ENCODE measurements around the gene LIN28A. TPM values are rescaled to one million over a fixed set of nuclear protein-coding genes. Genes with fewer than 3 reads are reported as not detected.

LIN28A gene
- total and polyA plus RNA-seq, 10 of the 15 experiments (the other 5 are each of a cell fraction or from before 2014, with no cell fraction given): 0.13 to 0.59 (median 0.30) TPM; not detected in 7

DNA sequence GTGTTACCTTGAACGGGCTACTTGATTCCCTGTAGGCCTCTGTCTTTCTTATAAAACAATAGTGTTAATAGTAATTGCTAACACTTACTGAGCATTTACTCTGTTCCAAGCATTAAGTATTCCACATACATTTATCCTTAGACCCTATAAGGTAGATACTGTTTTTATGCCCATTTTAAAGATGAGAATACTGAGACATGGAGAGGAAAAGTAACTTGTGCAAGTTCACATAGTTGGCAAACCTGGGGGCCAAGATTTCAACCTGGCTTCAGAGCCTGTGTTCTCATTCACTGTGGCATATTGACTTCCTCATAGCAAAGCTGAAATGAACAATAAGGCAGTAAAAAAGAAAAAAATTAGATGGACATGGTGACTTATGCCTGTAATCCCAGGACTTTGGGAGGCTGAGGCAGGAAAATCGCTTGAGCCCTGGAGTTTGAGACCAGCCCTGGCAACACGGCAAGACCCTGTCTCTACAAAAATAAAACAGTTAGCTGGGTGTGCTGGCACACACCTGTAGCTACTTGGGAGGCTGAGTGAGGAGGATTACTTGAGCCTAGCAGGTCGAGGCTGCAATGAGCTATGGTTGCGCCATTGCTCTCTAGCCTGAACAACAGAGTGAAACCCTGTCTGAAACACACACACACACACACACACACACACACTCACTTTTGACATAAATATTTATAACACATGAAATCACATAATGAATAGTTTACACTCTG is 42.0 kb downstream of the LIN28A start:
- in situ Hi-C loops (cut with MboI) (no loop called here), intact Hi-C loops (cut with micrococcal nuclease; ENCODE audit: unreplicated experiment) (no loop called here)
- no peak overlapping the region for H2AFZ ChIP-seq (ENCODE audit: control insufficient read depth, low read depth, low read length)
- no peaks in the 10 kb centered on the region for H3K9me3 ChIP-seq (replicated peaks; ENCODE audit: control insufficient read depth, insufficient read depth, low read length)
- ChIA-PET RAD21 (ENCODE audit: unreplicated experiment) (no interaction called here), SMC1A (ENCODE audit: uncharacterized antibody, unreplicated experiment) (no interaction called here), CTCF (interaction anchor here (0.6 kb wide), 1 partner anchor 1147 kb away, joined by 5 read pairs; no protein-coding TSS in a partner anchor), POLR2A (interaction anchor here (0.6 kb wide), 1 partner anchor 1499 kb away, joined by 3 read pairs; no protein-coding TSS in a partner anchor)
- H3K27me3 ChIP-seq (replicated peaks in 1 of 2; ENCODE audit: control insufficient read depth in 2 of 2, insufficient read depth in 2 of 2, low read length in 1 of 2): no peaks in the 10 kb centered on the region
- BruUV-seq (replicated peaks): no TSS peak
- ATAC-seq: no peak
- H3K79me2 ChIP-seq (ENCODE audit: control insufficient read depth, insufficient read depth, low read length): no peaks in the 10 kb centered on the region
- H3K4me1 ChIP-seq (ENCODE audit: control insufficient read depth, insufficient read depth, low read length): no peaks in the 10 kb centered on the region
- no peak for TF ChIP-seq NFIC (IDR thresholded peaks at IDR 0.05; ENCODE audit: low read depth, low read length)
- TF ChIP-seq, protein P1, sequence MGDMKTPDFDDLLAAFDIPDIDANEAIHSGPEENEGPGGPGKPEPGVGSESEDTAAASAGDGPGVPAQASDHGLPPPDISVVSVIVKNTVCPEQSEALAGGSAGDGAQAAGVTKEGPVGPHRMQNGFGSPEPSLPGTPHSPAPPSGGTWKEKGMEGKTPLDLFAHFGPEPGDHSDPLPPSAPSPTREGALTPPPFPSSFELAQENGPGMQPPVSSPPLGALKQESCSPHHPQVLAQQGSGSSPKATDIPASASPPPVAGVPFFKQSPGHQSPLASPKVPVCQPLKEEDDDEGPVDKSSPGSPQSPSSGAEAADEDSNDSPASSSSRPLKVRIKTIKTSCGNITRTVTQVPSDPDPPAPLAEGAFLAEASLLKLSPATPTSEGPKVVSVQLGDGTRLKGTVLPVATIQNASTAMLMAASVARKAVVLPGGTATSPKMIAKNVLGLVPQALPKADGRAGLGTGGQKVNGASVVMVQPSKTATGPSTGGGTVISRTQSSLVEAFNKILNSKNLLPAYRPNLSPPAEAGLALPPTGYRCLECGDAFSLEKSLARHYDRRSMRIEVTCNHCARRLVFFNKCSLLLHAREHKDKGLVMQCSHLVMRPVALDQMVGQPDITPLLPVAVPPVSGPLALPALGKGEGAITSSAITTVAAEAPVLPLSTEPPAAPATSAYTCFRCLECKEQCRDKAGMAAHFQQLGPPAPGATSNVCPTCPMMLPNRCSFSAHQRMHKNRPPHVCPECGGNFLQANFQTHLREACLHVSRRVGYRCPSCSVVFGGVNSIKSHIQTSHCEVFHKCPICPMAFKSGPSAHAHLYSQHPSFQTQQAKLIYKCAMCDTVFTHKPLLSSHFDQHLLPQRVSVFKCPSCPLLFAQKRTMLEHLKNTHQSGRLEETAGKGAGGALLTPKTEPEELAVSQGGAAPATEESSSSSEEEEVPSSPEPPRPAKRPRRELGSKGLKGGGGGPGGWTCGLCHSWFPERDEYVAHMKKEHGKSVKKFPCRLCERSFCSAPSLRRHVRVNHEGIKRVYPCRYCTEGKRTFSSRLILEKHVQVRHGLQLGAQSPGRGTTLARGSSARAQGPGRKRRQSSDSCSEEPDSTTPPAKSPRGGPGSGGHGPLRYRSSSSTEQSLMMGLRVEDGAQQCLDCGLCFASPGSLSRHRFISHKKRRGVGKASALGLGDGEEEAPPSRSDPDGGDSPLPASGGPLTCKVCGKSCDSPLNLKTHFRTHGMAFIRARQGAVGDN (IDR thresholded peaks at IDR 0.05): no peak
- TF ChIP-seq PML (IDR thresholded peaks at IDR 0.05; ENCODE audit: low read length): no peak
- TF ChIP-seq, protein P2, sequence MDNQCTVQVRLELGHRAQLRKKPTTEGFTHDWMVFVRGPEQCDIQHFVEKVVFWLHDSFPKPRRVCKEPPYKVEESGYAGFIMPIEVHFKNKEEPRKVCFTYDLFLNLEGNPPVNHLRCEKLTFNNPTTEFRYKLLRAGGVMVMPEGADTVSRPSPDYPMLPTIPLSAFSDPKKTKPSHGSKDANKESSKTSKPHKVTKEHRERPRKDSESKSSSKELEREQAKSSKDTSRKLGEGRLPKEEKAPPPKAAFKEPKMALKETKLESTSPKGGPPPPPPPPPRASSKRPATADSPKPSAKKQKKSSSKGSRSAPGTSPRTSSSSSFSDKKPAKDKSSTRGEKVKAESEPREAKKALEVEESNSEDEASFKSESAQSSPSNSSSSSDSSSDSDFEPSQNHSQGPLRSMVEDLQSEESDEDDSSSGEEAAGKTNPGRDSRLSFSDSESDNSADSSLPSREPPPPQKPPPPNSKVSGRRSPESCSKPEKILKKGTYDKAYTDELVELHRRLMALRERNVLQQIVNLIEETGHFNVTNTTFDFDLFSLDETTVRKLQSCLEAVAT (IDR thresholded peaks at IDR 0.05): no peak
- no peak for TF ChIP-seq SREBF1 (IDR thresholded peaks at IDR 0.05; ENCODE audit: low read length)
- TF ChIP-seq EED (IDR thresholded peaks at IDR 0.05; ENCODE audit: low read depth): no peak
- TF ChIP-seq NRF1 (conservative IDR thresholded peaks at IDR 0.05; ENCODE audit: low read depth, low read length): no peak
- TF ChIP-seq YY1 (IDR thresholded peaks at IDR 0.05; ENCODE audit: low read depth, low read length): no peak
- TF ChIP-seq SIX5 (IDR thresholded peaks at IDR 0.05; ENCODE audit: low read depth, low read length, severe bottlenecking): no peak
- no peak for TF ChIP-seq RB1 (IDR thresholded peaks at IDR 0.05; ENCODE audit: borderline replicate concordance)
- no peak for TF ChIP-seq MYB (IDR thresholded peaks at IDR 0.05; ENCODE audit: borderline replicate concordance, low read depth, low read length)
- WGBS (ENCODE audit: insufficient coverage, insufficient replicate concordance, low lambda C conversion rate, missing lambda C conversion rate): 97% methylated on average over 5 of the region's 5 CpGs
- no peak overlapping the region for H3K9ac ChIP-seq (ENCODE audit: control insufficient read depth, insufficient read depth, low read length)
- no peak for DNase-seq (ENCODE audit: low read depth, low spot score)
- no peak overlapping the region for H3K4me3 ChIP-seq
- H4K20me1 ChIP-seq (ENCODE audit: control insufficient read depth, insufficient read depth): no peaks in the 10 kb centered on the region
- H3K4me2 ChIP-seq (ENCODE audit: control insufficient read depth, insufficient read depth): no peak overlapping the region
- FAIRE-seq: no peak
- H3K27ac ChIP-seq (ENCODE audit: control insufficient read depth, insufficient read depth): no peak overlapping the region
- peaks cover 0 to 7% of the 10 kb centered on the region in 2 experiments; a peak in 3 of 4 replicates for H3K36me3 ChIP-seq (ENCODE audit: control insufficient read depth in 2 of 2, insufficient read depth in 2 of 2, low read length in 1 of 2)
